ENCODE data around the gene PSG7. TPM values are rescaled to one million over a fixed set of nuclear protein-coding genes. Genes with fewer than 3 reads are reported as not detected.
"Not testable (repeated sequence)": the region's sequence is repeated elsewhere in the genome, so short reads cannot be mapped to it uniquely, and the experiment has no call there.

The PSG7 gene
- total RNA-seq, 1 experiment from 2014 or later, result not detected

DNA sequence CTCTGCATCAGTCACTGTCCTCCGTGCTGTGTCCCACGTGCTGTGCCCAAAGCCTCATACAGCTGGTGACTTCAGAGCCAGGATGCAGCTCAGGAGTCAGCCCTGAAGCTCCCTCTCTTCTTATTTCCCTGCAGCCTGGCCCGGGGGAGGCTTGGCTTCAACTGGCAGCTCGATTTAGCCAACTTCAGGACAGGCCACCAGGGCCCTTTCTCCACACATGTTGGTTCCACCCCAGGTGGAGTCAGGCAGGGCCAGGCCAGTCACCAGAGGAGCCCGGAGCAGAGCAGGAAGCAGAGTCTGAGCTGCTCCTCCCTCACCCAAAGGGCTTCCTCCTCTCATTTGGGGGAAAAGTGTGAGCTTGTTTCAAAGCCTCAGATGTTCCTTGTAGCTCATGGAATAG lies 30.8 kb downstream of the PSG7 start:
- intact Hi-C loops (cut with micrococcal nuclease; ENCODE audit: unreplicated experiment); H3K9me3 ChIP-seq (ENCODE audit: insufficient read depth, low read depth); H3F3A ChIP-seq (ENCODE audit: insufficient read depth, low read depth); CTCF ChIA-PET; POLR2A ChIA-PET (ENCODE audit: unreplicated experiment); H3K27me3 ChIP-seq (ENCODE audit: insufficient read depth, low read depth); H3K4me1 ChIP-seq (replicated peaks; ENCODE audit: insufficient read depth); H3K9me2 ChIP-seq (ENCODE audit: insufficient read depth); H3K79me2 ChIP-seq (ENCODE audit: low read depth); H3K4me3 ChIP-seq; H3K27ac ChIP-seq; H4K20me1 ChIP-seq (ENCODE audit: insufficient read depth); H3K4me2 ChIP-seq; DNase-seq; H2AFZ ChIP-seq; H3K36me3 ChIP-seq (ENCODE audit: low read depth); BruUV-seq (replicated peaks): not testable (repeated sequence)

DNA sequence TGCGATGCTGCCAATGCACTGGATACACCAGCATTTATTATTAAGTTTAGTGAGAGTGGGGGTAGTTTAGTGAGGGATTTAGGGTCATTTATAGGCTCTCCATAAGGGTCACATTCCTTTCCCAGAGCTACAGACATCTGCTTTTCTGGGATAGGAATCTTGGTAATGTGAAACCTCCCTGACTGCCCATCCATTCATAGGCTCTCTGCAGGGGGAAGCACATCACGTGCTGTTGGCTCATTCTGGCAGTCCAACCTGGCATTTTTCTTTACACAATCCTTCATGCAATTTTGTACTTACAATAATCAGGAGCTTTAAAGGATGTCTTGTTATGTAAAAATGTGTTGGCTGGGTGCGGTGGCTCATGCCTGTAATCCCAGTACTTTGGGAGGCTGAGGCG lies 36.4 kb downstream of the PSG7 start:
- not testable (repeated sequence) for H3K9me2 ChIP-seq (ENCODE audit: insufficient read depth); H3K27me3 ChIP-seq (ENCODE audit: insufficient read depth, low read depth)

DNA sequence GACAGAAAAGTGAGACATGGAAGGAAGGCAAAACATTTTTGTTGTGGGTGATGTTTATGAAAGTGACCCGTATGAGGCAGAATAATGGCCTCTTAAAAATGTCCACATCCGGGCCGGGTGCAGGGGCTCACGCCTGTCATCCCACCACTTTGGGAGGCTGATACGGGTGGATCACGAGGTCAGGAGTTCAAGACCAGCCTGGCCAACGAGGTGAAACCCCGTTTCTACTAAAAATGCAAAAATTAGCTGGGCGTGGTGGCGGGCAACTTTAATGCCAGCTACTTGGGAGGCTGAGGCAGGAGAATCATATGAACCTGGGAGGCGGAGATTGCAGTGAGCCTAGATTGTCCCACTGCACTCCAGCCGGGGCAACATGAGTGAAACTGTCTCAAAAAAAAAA lies 37.3 kb downstream of the PSG7 start:
- H3K27me3 ChIP-seq (ENCODE audit: insufficient read depth, low read depth); H3K36me3 ChIP-seq (ENCODE audit: low read depth); H3K79me2 ChIP-seq (ENCODE audit: low read depth); H2AFZ ChIP-seq; CTCF ChIA-PET; H3K9me3 ChIP-seq (ENCODE audit: insufficient read depth, low read depth); H3K9me2 ChIP-seq (ENCODE audit: insufficient read depth); H4K20me1 ChIP-seq (ENCODE audit: insufficient read depth); DNase-seq; POLR2A ChIA-PET (ENCODE audit: unreplicated experiment); H3K4me3 ChIP-seq; BruUV-seq (replicated peaks): not testable (repeated sequence)
- Histone ChIP-seq H3K4me2 (peak overlapping the region; percentile 28; the same call in 1 of the 2 replicates), H3K4me1 (replicated peaks; ENCODE audit: insufficient read depth) (peaks cover 28% of the 10 kb centered on the region), H3F3A (ENCODE audit: insufficient read depth, low read depth) (peaks cover 13% of the 10 kb centered on the region), H3K27ac (peak overlapping the region; percentile 34; the same call in 1 of the 2 replicates)
- intact Hi-C loops (cut with micrococcal nuclease; ENCODE audit: unreplicated experiment), result loop anchor here (2.0 kb wide), 1 partner anchor 69 kb away; no protein-coding TSS in a partner anchor

More for the DNA sequence above, 36.4 kb downstream of the PSG7 start:
- H3K4me2 ChIP-seq; CTCF ChIA-PET; DNase-seq; H3K79me2 ChIP-seq (ENCODE audit: low read depth); H3K4me3 ChIP-seq; H3K9me3 ChIP-seq (ENCODE audit: insufficient read depth, low read depth); H4K20me1 ChIP-seq (ENCODE audit: insufficient read depth); H3K27ac ChIP-seq; H2AFZ ChIP-seq; H3K36me3 ChIP-seq (ENCODE audit: low read depth); intact Hi-C loops (cut with micrococcal nuclease; ENCODE audit: unreplicated experiment); BruUV-seq (replicated peaks): not testable (repeated sequence)
- peaks cover 13% of the 10 kb centered on the region for H3F3A ChIP-seq (ENCODE audit: insufficient read depth, low read depth)
- peaks cover 28% of the 10 kb centered on the region for H3K4me1 ChIP-seq (replicated peaks; ENCODE audit: insufficient read depth)
- POLR2A ChIA-PET (ENCODE audit: unreplicated experiment), result interaction anchor here (0.6 kb wide), 1 partner anchor 563 kb away, joined by 3 read pairs; no protein-coding TSS in a partner anchor

DNA sequence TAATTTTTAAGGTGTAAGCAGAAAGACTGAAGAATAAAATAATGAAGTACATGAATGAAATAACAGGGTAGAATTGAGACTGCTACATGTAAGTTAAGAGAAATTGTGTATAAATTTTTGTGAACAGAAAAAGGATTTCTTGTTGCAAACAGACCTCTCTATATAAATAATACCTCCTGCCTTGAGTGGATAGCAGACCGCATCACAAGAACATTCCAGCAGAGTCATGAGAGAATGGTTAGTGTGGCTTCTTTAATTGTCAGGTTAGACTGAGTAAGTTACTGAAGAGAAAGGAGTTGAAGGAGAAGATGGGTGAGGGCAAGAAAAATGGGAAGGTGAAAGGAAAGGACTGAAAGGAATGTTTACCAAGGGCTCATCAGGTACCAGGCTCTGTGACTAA lies 37.9 kb downstream of the PSG7 start:
- DNase-seq; H3K4me3 ChIP-seq; BruUV-seq (replicated peaks); H3K27me3 ChIP-seq (ENCODE audit: insufficient read depth, low read depth); H3K79me2 ChIP-seq (ENCODE audit: low read depth); H2AFZ ChIP-seq; H3K36me3 ChIP-seq (ENCODE audit: low read depth); H4K20me1 ChIP-seq (ENCODE audit: insufficient read depth); H3K9me2 ChIP-seq (ENCODE audit: insufficient read depth); CTCF ChIA-PET; H3K9me3 ChIP-seq (ENCODE audit: insufficient read depth, low read depth): not testable (repeated sequence)
- H3K4me1 ChIP-seq (replicated peaks; ENCODE audit: insufficient read depth), result peaks cover 28% of the 10 kb centered on the region
- POLR2A ChIA-PET (ENCODE audit: unreplicated experiment), result interaction anchor here (0.7 kb wide), 1 partner anchor 25 kb away, joined by 3 read pairs; no protein-coding TSS in a partner anchor
- H3F3A ChIP-seq (ENCODE audit: insufficient read depth, low read depth), result peaks cover 13% of the 10 kb centered on the region
- peak overlapping the region; percentile 25; the same call in 1 of the 2 replicates for H3K4me2 ChIP-seq
- H3K27ac ChIP-seq, result peak overlapping the region; percentile 77
- intact Hi-C loops (cut with micrococcal nuclease; ENCODE audit: unreplicated experiment), result loop anchor here (2.0 kb wide), 1 partner anchor 68 kb away; no protein-coding TSS in a partner anchor

DNA sequence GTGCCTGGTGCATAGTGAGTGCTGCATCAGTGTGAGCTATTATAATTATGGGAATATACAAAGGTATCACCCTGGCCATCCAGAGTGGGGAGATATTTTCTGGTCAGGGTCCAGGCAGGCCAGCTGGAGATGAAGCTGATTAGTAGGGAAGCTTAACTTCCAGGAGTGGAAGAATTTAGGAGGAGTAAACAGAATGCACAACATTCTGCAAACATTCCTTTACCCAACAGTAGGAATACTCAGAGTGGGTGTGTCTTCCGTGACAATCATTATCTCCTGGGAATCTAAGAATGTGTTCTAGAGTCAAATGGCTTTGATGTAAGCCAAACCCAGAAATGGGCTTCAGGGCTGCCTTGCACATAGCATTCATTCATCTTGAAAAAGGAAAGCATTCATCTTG lies 38.4 kb downstream of the PSG7 start:
- intact Hi-C loops (cut with micrococcal nuclease; ENCODE audit: unreplicated experiment), result loop anchor here (2.0 kb wide), 1 partner anchor 68 kb away; no protein-coding TSS in a partner anchor
- H3K4me3 ChIP-seq; H3K9me2 ChIP-seq (ENCODE audit: insufficient read depth); H3K79me2 ChIP-seq (ENCODE audit: low read depth); H3K9me3 ChIP-seq (ENCODE audit: insufficient read depth, low read depth); CTCF ChIA-PET; H2AFZ ChIP-seq; H4K20me1 ChIP-seq (ENCODE audit: insufficient read depth); BruUV-seq (replicated peaks); H3K27me3 ChIP-seq (ENCODE audit: insufficient read depth, low read depth); H3K36me3 ChIP-seq (ENCODE audit: low read depth): not testable (repeated sequence)
- Histone ChIP-seq H3K4me1 (replicated peaks; ENCODE audit: insufficient read depth) (peaks cover 28% of the 10 kb centered on the region), H3F3A (ENCODE audit: insufficient read depth, low read depth) (peaks cover 13% of the 10 kb centered on the region), H3K27ac (peak overlapping the region; percentile 77), H3K4me2 (peak overlapping the region; percentile 47)
- POLR2A ChIA-PET (ENCODE audit: unreplicated experiment), result interaction anchor here (0.7 kb wide), 1 partner anchor 24 kb away, joined by 3 read pairs; no protein-coding TSS in a partner anchor
- peak; percentile 44 to 69 for DNase-seq

DNA sequence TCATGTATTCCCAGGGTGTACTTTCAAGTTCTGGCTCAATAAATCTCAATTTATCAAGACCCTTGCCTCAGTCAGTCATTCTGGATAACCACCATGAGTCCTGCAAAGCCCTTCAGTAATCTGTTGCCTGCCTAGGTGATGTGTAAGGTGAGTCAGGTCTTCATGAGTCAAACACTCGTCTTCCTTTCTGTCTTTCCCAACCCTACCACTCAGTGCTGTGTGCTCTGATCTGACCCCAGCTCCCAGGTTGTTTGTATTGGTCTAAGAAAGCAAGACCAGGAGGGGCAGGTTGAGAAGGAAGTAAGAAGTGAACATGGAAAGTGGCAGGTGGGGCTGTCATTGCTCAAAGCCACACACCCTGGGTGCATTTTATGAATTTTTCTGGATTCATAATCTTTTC lies 39.3 kb downstream of the PSG7 start:
- H3K79me2 ChIP-seq (ENCODE audit: low read depth); H3K27me3 ChIP-seq (ENCODE audit: insufficient read depth, low read depth); H4K20me1 ChIP-seq (ENCODE audit: insufficient read depth); H3K9me2 ChIP-seq (ENCODE audit: insufficient read depth); CTCF ChIA-PET; H3K4me3 ChIP-seq; H2AFZ ChIP-seq; H3K36me3 ChIP-seq (ENCODE audit: low read depth); BruUV-seq (replicated peaks); H3K9me3 ChIP-seq (ENCODE audit: insufficient read depth, low read depth): not testable (repeated sequence)
- peak; percentile 42 to 78 for DNase-seq
- H3F3A ChIP-seq (ENCODE audit: insufficient read depth, low read depth), result peaks cover 13% of the 10 kb centered on the region
- peaks cover 28% of the 10 kb centered on the region for H3K4me1 ChIP-seq (replicated peaks; ENCODE audit: insufficient read depth)
- intact Hi-C loops (cut with micrococcal nuclease; ENCODE audit: unreplicated experiment), result loop anchor here (2.0 kb wide), 1 partner anchor 67 kb away; no protein-coding TSS in a partner anchor
- H3K4me2 ChIP-seq, result peak overlapping the region; percentile 47
- H3K27ac ChIP-seq, result peak overlapping the region; percentile 77
- POLR2A ChIA-PET (ENCODE audit: unreplicated experiment), result interaction anchor here (0.7 to 0.8 kb wide), 2 partner anchors 351 to 599 kb away, joined by 5 read pairs; no protein-coding TSS in a partner anchor

DNA sequence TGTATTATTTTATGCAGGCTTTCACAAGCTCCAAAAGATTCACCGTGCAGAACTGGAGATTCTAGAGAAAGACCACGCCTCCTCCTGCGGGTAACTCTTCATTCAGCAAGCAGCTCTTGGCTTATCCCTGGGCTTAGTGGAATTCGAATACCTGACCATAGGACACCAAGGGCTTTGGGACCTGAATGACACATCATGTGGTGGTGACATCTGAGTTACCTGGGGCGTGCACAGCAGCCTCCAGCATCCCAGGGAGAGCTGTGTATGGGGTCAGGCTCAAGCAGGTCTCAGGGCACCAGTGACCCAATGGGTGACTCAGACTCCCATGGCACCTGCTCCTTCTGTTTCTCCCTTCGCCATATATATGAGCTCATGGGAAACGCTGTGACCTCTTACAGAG lies 46.6 kb downstream of the PSG7 start:
- H3K4me1 ChIP-seq (replicated peaks; ENCODE audit: insufficient read depth); CTCF ChIA-PET; H3K79me2 ChIP-seq (ENCODE audit: low read depth); H3K27ac ChIP-seq; H3K4me2 ChIP-seq; H2AFZ ChIP-seq; H3F3A ChIP-seq (ENCODE audit: insufficient read depth, low read depth); H4K20me1 ChIP-seq (ENCODE audit: insufficient read depth); BruUV-seq (replicated peaks); H3K36me3 ChIP-seq (ENCODE audit: low read depth); H3K4me3 ChIP-seq; H3K9me2 ChIP-seq (ENCODE audit: insufficient read depth); POLR2A ChIA-PET (ENCODE audit: unreplicated experiment); H3K27me3 ChIP-seq (ENCODE audit: insufficient read depth, low read depth); H3K9me3 ChIP-seq (ENCODE audit: insufficient read depth, low read depth); intact Hi-C loops (cut with micrococcal nuclease; ENCODE audit: unreplicated experiment); DNase-seq: not testable (repeated sequence)
